H9 (cell line): ENCODE results near the gene FZD2. TPM values are rescaled to one million over a fixed set of nuclear protein-coding genes. Genes with fewer than 3 reads are reported as not detected.

ENCODE experiments used
- DNase-seq: peaks from one replicate; pipeline ENCODE4 v3.0.0-alpha.2; 2017
- H2AFZ ChIP-seq: one replicate; pipeline ENCODE4 v1.6.1; 2013; ENCODE audit warnings: mild to moderate bottlenecking, low read length, control low read depth, moderate library complexity
- H2AK5ac ChIP-seq: 2 replicates; pipeline ENCODE4 v1.6.1; 2013; ENCODE audit warnings: low read length, control low read depth, mixed read lengths; ENCODE audit not compliant: insufficient read length
- H2BK120ac ChIP-seq: one replicate; pipeline ENCODE4 v1.6.1; 2013; ENCODE audit warnings: low read depth, mild to moderate bottlenecking, low read length, control low read depth, inconsistent platforms; ENCODE audit not compliant: poor library complexity, severe bottlenecking
- H2BK12ac ChIP-seq: 2 replicates; pipeline ENCODE4 v1.6.1; 2013; ENCODE audit warnings: low read length, control low read depth, mixed read lengths, low read depth; ENCODE audit not compliant: insufficient read length
- H2BK15ac ChIP-seq: 2 replicates; pipeline ENCODE4 v1.6.1; 2013; ENCODE audit warnings: low read depth, low read length, control low read depth
- H2BK20ac ChIP-seq: one replicate; pipeline ENCODE4 v1.6.1; 2013; ENCODE audit warnings: low read depth, mild to moderate bottlenecking, low read length, control low read depth, inconsistent platforms; ENCODE audit not compliant: poor library complexity, severe bottlenecking
- H2BK5ac ChIP-seq: 2 replicates; pipeline ENCODE4 v1.6.1; 2013; ENCODE audit warnings: low read length, control low read depth, mixed read lengths; ENCODE audit not compliant: insufficient read length
- H3K14ac ChIP-seq: 2 replicates; pipeline ENCODE4 v1.6.1; 2013; ENCODE audit warnings: low read length, control low read depth; ENCODE audit not compliant: insufficient read depth
- H3K18ac ChIP-seq: 2 replicates; pipeline ENCODE4 v1.6.1; 2013; ENCODE audit warnings: low read depth, mild to moderate bottlenecking, mixed read lengths, low read length, control low read depth; ENCODE audit not compliant: insufficient read length
- H3K23ac ChIP-seq: 2 replicates; pipeline ENCODE4 v1.6.1; 2013; ENCODE audit warnings: low read length, control low read depth, mixed read lengths, low read depth; ENCODE audit not compliant: insufficient read length
- H3K23me2 ChIP-seq: 2 replicates; pipeline ENCODE4 v1.6.1; 2013; ENCODE audit warnings: low read depth, mild to moderate bottlenecking, mixed read lengths, low read length, control low read depth; ENCODE audit not compliant: insufficient read length, poor library complexity, severe bottlenecking
- H3K27ac ChIP-seq: 2 replicates; pipeline ENCODE4 v1.5.1; 2013; ENCODE audit warnings: low read length, control low read depth, mixed read lengths, low read depth; ENCODE audit not compliant: insufficient read length
- H3K27me3 ChIP-seq: 2 replicates; pipeline ENCODE4 v1.6.1; 2013; ENCODE audit warnings: low read length, control low read depth, inconsistent platforms; ENCODE audit not compliant: insufficient read depth
- H3K4ac ChIP-seq: 2 replicates; pipeline ENCODE4 v1.6.1; 2013; ENCODE audit warnings: low read depth, mild to moderate bottlenecking, control low read depth, inconsistent platforms, low read length, moderate library complexity
- H3K4me1 ChIP-seq: 2 replicates; pipeline ENCODE4 v1.6.1; 2013; ENCODE audit warnings: low read length, control low read depth, inconsistent platforms; ENCODE audit not compliant: insufficient read depth
- H3K4me2 ChIP-seq: 2 replicates; pipeline ENCODE4 v1.6.1; 2013; ENCODE audit warnings: low read length, control low read depth, mixed read lengths; ENCODE audit not compliant: insufficient read length, insufficient read depth
- H3K56ac ChIP-seq: 2 replicates; pipeline ENCODE4 v1.6.1; 2013; ENCODE audit warnings: low read depth, mild to moderate bottlenecking, mixed read lengths, low read length, control low read depth; ENCODE audit not compliant: insufficient read length
- H3K79me1 ChIP-seq: 2 replicates; pipeline ENCODE4 v1.6.1; 2013; ENCODE audit warnings: low read depth, mild to moderate bottlenecking, moderate library complexity, low read length, control low read depth, inconsistent platforms; ENCODE audit not compliant: insufficient read depth, poor library complexity, severe bottlenecking
- H3K79me2 ChIP-seq: 2 replicates; pipeline ENCODE4 v1.6.1; 2013; ENCODE audit warnings: low read length, control low read depth, inconsistent platforms; ENCODE audit not compliant: insufficient read depth
- H3K9ac ChIP-seq: 2 replicates; pipeline ENCODE4 v1.6.1; 2013; ENCODE audit warnings: low read length, control low read depth, mixed read lengths; ENCODE audit not compliant: insufficient read length; ENCODE audit errors: extremely low read depth
- H3K9me3 ChIP-seq: one replicate; pipeline ENCODE4 v1.6.1; 2013; ENCODE audit warnings: low read depth, low read length, inconsistent platforms; ENCODE audit not compliant: control insufficient read depth
- H3T11ph ChIP-seq: one replicate; pipeline ENCODE4 v1.6.1; 2013; ENCODE audit warnings: mild to moderate bottlenecking, low read length, control low read depth, inconsistent platforms
- H4K20me1 ChIP-seq: one replicate; pipeline ENCODE4 v1.6.1; 2013; ENCODE audit not compliant: control insufficient read depth, insufficient read length, insufficient read depth
- H4K5ac ChIP-seq: 2 replicates; pipeline ENCODE4 v1.6.1; 2013; ENCODE audit warnings: low read depth, mild to moderate bottlenecking, mixed read lengths, low read length, control low read depth; ENCODE audit not compliant: insufficient read length
- H4K8ac ChIP-seq: replicated peaks from 2 replicates; pipeline ENCODE4 v1.6.1; 2013; ENCODE audit warnings: low read length, control low read depth, mixed read lengths, low read depth; ENCODE audit not compliant: insufficient read length
- H4K91ac ChIP-seq: 2 replicates; pipeline ENCODE4 v1.6.1; 2013; ENCODE audit warnings: low read depth, mild to moderate bottlenecking, moderate library complexity, mixed read lengths, low read length, control low read depth; ENCODE audit not compliant: insufficient read length
- H3K27ac Mint-ChIP-seq, 3 experiments: 2 replicates in 2 of 3; 3 replicates in 1 of 3; pipeline ENCODE4 v1.8.0; 2020 to 2021; ENCODE audit warnings: mixed read lengths in 3 of 3, mild to moderate bottlenecking in 1 of 3, moderate library complexity in 1 of 3
- H3K27me3 Mint-ChIP-seq: 2 replicates; pipeline ENCODE4 v1.8.0; 2021; ENCODE audit warnings: low read depth, mild to moderate bottlenecking, moderate library complexity, mixed read lengths
- H3K36me3 Mint-ChIP-seq, 3 experiments: 2 replicates in 2 of 3; 3 replicates in 1 of 3; pipeline ENCODE4 v1.8.0; 2020 to 2021; ENCODE audit warnings: low read depth in 3 of 3, mixed read lengths in 3 of 3; ENCODE audit not compliant: insufficient read depth in 1 of 3
- H3K4me1 Mint-ChIP-seq, 2 experiments: 2 replicates each; pipeline ENCODE4 v1.8.0; 2020; ENCODE audit warnings: mixed read lengths in 2 of 2
- H3K4me3 Mint-ChIP-seq, 2 experiments: 2 replicates in 1 of 2; 3 replicates in 1 of 2; pipeline ENCODE4 v1.8.0; 2020 to 2021; ENCODE audit warnings: mild to moderate bottlenecking in 2 of 2, mixed read lengths in 2 of 2, moderate library complexity in 1 of 2
- H3K9me3 Mint-ChIP-seq, 2 experiments: 2 replicates in 1 of 2; 3 replicates in 1 of 2; pipeline ENCODE4 v1.8.0; 2020; ENCODE audit warnings: mild to moderate bottlenecking in 2 of 2, mixed read lengths in 2 of 2, moderate library complexity in 1 of 2
- WGBS: extraction: QIAGEN DNeasy Blood & Tissue Kit; methylation state at CpG from one replicate; pipeline ENCODE4 v1.1.7; 2013; ENCODE audit warnings: missing lambda C conversion rate, low lambda C conversion rate, mixed read lengths; ENCODE audit not compliant: insufficient read length; ENCODE audit errors: extremely low coverage; 5-methylcytosine and 5-hydroxymethylcytosine counted together
- total RNA-seq: library from RNA; stranded (reverse); gene quantifications from 2 replicates; pipeline ENCODE4 v1.2.1, GENCODE V29; 2021
- TF ChIP-seq, protein P1 (sequence below): fragments of 200-600 bp; sonication (generic); conservative IDR thresholded peaks from 3 replicates; pipeline ENCODE4 v1.8.0; 2021; ENCODE audit warnings: antibody characterized with exemption, mild to moderate bottlenecking

Gene FZD2
- total RNA-seq, 1 experiment from 2014 or later: 18.2 TPM

DNA sequence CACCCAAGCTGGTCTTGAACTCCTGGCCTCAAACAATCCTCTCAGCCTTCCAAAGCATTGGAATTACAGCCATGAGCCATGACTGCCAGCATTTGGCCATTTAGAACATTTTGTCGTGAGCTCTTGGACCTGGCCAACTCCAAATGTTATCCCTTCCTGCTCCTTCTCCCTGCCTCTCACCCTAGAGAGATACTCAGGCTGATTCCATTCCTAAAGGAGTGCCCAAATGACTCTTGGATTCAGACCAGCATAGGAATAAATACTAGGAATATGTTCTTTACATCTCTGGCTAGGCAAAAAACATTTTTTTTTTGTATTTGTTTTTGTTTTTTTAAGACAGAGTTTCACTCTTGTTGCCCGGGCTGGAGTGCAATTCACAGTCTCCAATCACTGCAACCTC is 15.5 kb downstream of the FZD2 start:
- no peak for DNase-seq
- Mint-ChIP-seq H3K9me3 (peaks cover under 1 to 3% of the 10 kb centered on the region in 2 experiments; a peak in 4 of 5 replicates), H3K4me3 (no peak overlapping the region), H3K4me1 (peaks cover 0 to 5% of the 10 kb centered on the region in 2 experiments; a peak in 1 of 4 replicates), H3K36me3 (no peaks in the 10 kb centered on the region), H3K27ac (no peak overlapping the region), H3K27me3 (peaks cover 16% of the 10 kb centered on the region)
- Histone ChIP-seq H3K4me1 (no peaks in the 10 kb centered on the region), H3K4me2 (no peak overlapping the region), H3K27me3 (no peaks in the 10 kb centered on the region), H2BK20ac (no peak overlapping the region), H4K8ac (no peak overlapping the region), H2AK5ac (no peak overlapping the region), H3K23ac (no peak overlapping the region), H2AFZ (no peak overlapping the region), H3K9me3 (no peaks in the 10 kb centered on the region), H3K27ac (no peak overlapping the region), H3K56ac (no peak overlapping the region), H3K14ac (no peak overlapping the region), H4K20me1 (no peaks in the 10 kb centered on the region), H2BK12ac (no peak overlapping the region), H3K18ac (no peak overlapping the region), H3K9ac (no peak overlapping the region), H4K91ac (no peak overlapping the region), H3K79me1 (no peaks in the 10 kb centered on the region), H2BK5ac (no peak overlapping the region), H3T11ph (no peak overlapping the region), H4K5ac (no peak overlapping the region), H3K4ac (no peak overlapping the region), H3K79me2 (no peaks in the 10 kb centered on the region), H2BK120ac (no peak overlapping the region), H2BK15ac (no peak overlapping the region), H3K23me2 (no peaks in the 10 kb centered on the region)
- TF ChIP-seq, protein P1, sequence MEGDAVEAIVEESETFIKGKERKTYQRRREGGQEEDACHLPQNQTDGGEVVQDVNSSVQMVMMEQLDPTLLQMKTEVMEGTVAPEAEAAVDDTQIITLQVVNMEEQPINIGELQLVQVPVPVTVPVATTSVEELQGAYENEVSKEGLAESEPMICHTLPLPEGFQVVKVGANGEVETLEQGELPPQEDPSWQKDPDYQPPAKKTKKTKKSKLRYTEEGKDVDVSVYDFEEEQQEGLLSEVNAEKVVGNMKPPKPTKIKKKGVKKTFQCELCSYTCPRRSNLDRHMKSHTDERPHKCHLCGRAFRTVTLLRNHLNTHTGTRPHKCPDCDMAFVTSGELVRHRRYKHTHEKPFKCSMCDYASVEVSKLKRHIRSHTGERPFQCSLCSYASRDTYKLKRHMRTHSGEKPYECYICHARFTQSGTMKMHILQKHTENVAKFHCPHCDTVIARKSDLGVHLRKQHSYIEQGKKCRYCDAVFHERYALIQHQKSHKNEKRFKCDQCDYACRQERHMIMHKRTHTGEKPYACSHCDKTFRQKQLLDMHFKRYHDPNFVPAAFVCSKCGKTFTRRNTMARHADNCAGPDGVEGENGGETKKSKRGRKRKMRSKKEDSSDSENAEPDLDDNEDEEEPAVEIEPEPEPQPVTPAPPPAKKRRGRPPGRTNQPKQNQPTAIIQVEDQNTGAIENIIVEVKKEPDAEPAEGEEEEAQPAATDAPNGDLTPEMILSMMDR: no peak
- WGBS: no CpG with 5 or more reads among the region's 2 CpGs
